Limb (tissue), 2 donors: Measurements from ENCODE around the gene OR6J1.
"Not testable (repeated sequence)": the region's sequence is repeated elsewhere in the genome, so short reads cannot be mapped to it uniquely, and the experiment has no call there.

Experiments used
- DNase-seq, 2 donors: peaks; one replicate each; pipeline ENCODE4 v3.0.0-alpha.2; 2016; ENCODE audit errors: extremely low spot score in 2 of 2

The OR6J1 gene

DNA sequence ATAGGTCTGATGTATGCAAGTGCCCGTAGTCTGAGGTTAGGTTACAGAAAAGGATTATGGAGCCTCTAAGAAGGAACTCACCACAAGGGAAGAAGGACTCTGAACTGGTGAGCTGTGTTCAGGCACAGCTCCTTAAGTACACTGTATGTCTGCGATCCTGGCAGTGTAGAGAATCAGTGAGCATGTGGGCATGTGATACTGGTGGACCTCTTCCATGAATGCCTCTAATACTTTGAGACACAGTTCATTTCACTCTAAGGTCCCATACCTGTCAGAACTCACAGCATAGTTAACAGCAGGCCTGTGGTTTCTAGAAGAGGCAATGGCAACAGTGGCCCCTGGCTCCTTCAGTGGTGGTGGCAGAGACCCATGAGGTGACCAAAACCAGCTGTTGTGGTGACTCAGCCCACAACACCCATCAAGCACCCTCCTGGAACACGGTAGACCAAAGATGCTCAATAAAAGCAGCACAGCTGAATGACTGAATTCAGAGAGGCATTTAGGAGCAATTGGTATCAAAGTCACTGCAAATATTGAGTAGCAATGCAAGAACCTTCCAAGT is 6.9 kb upstream of the OR6J1 start:
- DNase-seq = no peak

DNA sequence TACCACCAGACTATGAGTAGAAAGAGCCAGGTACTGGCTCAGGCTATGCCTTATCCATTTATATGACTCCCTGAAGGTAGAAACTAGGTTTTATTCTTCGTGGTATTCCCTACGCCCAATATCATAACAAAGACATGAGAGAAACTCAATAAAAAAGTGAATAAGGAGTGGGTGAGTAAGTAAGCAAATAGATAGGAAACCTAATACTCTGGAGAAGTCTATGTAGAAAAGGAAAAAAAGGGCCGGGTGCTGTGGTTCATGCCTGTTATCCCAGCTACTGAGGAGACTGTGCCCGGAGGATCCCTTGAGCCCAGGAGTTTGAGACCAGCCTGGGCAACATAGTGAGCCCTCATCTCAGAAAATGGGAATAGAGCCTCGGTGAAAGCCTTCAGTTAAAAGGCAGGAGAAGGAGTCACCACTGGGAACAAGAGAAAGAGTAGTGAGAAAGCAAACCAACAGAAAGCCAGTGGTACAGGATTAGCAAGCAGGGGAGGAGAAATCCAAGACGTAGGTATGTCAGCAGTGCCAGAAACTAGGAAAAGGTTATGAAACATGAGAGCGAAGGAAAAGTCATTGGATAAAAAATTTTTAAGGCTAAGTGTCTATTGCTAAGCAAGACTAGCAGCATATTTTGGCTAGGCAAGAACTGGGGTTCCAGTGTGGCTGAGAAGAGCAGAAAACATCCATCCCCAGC is 6.0 kb upstream of the OR6J1 start:
- no peak for DNase-seq

DNA sequence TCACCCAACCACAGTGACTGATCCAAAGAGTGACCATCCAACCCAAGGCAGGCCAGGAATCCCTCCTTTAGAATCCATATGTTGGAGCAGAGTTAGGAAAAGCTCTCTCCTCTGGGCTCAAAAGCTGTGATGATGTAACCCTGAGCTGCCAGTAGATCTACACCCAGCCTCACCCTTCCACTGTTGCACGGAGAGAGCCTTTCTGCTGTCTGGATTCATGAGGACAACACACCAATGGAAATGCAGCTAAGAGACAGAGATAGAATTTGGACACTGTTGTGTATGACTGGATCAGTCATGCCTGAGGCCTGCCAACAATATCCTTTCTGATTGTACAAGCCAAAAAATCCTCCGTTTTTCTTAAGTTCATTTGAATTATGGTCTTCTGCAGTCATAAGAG is 4.4 kb upstream of the OR6J1 start:
- no peak for DNase-seq

DNA sequence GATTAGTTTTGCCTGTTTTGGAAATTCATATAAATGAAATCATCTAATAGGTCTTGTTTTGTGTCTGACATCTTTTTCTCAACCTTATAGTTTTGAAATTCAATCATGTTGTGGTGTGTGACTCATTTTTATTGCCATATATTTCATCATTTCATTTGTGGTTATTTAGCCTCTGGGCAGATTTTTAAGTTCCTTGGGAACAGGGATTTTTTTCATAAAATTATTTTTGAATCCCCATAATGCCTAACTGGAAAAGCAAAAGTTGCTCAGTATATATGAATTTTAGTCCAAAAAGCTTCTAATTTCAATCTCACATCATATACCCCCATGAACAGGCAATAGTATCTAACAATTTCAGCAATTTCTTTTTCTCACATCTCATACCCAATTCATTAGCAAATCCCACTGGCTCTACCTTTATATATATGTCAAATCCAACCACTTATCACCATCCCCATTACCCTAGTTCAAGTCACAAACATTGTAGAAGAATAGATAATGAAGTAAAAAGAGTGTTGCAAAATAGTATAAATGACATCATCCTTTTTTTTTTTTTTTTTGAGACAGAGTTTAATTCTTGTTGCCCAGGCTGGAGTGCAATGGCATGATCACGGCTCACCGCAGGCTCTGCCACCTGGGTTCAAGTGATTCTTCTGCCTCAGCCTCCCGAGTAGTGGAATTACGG is 2.6 kb upstream of the OR6J1 start:
- no peak for DNase-seq

DNA sequence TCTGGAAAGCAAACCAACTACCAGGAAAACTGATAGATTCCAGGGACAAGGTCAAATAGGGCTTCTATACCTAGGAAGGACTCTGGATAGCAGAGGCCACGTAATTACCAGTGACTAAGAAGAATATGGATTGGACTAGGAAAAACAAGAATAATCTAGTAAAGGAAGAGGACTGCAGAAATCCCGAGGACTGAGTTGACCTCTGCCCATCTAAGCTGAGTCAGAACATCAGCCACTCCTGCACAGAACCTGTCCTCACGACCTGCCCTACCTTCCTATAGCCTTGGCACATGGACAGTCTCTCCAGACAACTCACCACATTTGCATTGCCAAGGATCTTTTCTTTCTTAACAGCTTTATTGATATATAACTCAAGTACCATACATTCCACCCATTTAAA is 2.3 kb downstream of the OR6J1 start:
- DNase-seq = no peak

DNA sequence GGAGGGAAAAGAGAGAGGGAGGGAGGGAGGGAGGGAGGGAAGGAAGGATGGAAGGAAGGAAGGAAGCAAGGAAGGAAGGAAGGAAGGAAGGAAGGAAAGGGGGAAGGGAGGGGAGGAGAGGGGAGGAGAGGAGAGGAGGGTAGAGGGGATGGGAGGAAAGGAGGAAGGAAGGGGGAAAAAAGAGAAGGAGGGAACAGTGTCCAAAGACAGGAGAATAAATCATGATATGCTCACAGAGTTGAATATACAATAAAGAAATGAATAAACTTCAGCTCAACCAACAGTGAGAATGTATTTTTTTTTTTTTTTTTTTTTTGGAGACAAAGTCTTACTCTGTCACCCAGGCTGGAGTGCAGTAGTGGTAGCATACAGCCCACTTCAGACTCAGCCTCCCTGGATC is 4.0 kb downstream of the OR6J1 start:
- no peak for DNase-seq

DNA sequence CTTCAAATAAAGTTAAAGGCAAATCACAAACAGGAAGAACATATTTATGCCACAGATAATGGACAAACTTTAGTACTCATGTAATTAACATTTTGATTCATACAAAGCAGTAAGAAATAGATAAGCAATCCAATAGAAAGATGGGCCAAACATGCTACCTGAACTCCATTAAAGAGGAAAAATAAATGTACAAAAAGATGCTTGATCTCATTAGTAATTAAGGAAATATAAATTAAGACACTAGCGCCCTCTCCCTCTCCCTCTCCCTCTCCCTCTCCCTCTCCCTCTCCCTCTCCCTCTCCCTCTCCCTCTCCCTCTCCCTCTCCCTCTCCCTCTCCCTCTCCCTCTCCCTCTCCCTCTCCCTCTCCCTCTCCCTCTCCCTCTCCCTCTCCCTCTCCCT is 8.2 kb downstream of the OR6J1 start:
- not testable (repeated sequence) for DNase-seq

DNA sequence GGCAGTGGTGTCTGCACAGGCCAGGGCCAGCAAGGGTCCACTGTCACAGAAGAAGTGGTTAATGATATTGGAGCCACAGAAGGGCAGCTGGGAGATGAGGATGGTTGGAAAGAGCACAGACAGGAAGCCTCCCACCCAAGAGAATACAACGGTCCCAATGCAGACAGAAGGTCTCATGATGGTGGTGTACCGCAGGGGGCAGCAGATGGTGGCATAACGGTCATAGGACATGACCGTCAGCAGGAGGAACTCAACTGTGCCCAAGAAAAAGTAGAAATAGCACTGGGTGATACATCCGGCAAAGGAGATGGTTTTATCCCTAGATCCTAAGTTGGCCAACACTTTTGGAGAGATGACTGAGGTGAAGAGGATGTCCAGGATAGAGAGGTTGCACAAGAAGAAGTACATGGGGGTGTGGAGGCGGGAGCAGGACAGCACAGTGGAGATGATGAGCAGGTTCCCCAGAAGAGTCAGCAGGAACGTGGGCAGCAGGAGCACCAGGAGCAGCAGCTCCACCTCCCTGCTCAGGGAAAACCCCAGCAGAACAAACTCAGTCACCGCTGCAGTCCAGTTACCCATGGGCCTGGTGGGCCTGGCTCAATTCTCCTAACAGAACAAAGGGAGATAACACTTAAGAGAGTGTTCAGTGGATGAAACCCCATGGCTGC is 9.8 kb downstream of the OR6J1 start:
- DNase-seq = no peak

DNA sequence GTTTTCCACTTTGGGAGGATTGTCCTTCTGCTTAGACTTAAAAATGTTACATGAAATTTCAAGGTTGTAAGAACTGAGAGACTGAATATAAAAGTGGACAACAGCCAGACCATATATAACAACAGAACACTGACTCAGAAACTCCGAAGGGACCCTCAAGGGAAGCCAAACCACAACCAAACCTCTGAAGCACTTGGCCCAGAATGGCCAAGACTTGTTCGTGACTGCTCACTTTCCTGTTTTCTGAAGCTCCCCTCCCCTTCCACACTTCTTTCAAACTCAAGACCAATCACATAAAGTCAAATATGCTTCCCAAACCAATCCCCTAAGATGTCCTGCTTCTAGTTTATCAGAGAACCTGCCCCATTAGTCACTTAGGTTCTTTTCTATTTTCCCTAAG is 13.7 kb downstream of the OR6J1 start:
- no peak for DNase-seq

DNA sequence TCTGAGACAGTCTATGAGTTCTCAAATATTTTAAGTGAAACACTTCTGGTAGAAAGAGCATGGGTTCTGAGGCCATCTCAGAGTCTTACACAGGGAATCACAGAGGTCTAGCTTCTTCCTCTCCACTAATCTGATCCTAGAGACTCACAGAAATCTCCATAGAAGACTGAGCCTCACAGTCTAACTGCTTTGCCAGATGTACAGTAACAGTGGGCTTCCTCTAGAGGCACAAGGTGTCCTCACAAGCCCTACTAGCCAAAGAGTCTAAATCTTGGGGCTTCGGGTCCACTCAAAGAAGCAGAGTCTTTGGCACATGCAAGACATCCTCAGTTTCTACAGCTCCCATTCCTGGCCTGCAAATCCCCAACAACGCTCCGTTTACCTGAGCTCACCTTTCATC is 14.1 kb downstream of the OR6J1 start:
- no peak for DNase-seq

DNA sequence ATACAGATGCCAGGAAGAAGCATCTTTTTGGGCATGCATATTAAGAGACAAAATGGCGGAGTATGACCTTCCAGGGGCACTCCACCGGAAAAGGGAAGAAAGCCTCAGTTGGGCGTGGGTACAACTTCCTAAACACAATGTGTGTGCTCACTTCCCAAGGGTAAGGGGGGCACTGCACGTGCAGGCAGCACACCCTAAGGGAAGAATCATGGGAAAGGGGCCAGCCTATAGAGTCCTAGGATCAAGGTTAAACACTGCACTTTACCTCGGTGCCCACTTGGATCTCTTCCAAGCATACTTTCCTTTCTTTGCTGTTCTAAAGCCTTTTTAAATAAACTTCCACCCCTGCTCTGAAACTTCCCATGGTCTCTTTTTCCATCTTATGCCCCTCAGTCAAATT is 14.8 kb downstream of the OR6J1 start:
- no peak for DNase-seq

DNA sequence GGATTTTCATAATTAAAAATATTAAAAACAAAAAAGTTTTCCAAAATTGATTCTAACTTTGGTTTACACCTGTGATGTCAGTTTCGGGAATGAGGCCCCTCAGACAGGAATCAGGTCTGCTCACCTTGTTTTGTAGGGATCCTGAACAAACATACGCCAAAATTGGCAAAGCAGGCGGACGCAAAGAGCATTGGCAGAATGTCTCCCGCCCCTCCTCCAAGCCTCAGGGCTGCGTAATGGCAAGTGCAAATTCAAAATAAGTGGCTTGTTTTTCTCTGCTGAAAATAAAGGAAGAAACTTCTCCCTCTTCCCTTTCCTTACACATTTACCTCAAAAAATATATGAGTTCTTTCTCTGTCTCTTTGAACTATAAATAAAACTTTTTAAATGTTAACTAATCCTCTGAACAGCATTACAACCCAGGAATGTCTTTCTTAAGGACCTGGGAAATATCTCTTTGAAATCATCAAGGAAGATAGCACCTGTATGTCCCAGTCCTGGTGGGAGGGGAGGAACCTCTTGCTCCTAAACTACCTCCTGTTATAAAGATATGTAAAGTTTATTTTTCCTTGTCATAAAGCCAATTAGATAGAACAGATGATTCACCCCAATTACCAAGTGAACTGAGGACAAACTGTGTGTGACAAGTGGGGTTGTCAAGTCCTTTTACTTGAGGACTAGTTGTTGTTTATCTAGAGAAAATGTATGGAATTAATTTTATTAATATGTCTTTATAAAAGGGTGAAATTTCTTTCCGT is 16.5 kb downstream of the OR6J1 start:
- DNase-seq = no peak

DNA sequence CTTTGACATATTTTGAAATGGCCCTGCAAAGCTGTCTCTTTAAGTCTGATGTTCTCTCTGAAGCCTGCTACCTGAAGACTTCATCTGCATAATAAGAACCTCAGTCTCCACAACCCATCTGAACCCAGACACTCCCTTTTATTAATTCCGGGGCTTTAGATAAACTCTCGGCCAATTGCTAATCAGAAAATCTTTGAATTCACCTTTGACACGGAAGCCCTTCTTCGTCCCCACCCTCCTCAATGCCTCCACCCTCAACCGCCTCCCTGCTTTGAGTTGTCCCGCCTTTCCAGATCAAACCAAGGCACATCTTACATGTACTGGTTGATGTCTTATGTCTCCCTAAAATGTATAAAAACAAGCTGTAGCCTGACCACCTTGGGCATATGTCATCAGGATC is 17.6 kb downstream of the OR6J1 start:
- no peak for DNase-seq

DNA sequence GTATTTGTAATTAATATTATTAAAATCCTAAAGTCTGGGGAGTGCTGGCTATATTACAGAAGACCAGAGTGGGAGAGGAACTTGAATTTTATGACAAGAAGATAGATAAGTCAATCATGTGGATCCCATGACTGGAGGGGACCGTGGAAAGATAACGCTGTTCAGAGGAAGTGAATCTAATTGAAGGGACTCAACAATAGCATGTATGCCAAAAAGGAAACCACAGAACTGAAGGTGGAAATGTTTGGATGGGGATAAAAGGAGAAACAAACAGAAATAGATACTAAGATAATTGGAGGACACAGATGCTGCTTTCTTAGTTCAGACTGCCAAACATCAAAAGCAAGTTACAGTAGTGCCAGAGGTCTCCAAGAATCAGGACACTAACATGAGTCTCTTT is 21.1 kb downstream of the OR6J1 start:
- no peak for DNase-seq

DNA sequence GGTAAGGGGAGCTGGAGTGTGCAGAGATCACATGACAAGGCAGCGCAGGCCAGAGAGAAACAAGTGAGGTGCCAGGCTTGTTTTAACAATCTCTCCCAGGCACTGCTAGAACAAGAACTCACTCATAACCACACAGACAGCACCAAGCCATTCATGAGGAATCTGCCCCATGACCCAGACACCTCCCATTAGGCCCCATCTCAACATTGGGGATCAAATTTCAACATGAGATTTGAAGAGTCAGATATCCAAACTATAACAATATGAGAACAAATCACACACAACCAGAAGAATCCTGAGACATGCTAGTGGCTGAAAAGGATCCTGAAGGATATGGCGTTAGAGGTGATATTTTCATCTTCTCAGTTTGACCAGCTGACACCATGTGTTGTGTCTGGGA is 21.9 kb downstream of the OR6J1 start:
- DNase-seq = no peak

DNA sequence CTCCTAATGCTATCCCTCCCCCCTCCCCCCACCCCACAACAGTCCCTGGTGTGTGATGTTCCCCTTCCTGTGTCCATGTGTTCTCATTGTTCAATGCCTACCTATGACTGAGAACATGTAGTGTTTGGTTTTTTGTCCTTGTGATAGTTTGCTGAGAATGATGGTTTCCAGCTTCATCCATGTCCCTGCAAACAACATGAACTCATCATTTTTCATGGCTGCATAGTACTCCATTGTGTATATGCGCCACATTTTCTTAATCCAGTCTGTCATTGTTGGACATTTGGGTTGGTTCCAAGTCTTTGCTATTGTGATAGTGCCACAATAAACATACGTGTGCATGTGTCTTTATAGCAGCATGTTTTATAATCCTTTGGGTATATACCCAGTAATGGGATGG is 28.4 kb downstream of the OR6J1 start:
- DNase-seq = not testable (repeated sequence)

DNA sequence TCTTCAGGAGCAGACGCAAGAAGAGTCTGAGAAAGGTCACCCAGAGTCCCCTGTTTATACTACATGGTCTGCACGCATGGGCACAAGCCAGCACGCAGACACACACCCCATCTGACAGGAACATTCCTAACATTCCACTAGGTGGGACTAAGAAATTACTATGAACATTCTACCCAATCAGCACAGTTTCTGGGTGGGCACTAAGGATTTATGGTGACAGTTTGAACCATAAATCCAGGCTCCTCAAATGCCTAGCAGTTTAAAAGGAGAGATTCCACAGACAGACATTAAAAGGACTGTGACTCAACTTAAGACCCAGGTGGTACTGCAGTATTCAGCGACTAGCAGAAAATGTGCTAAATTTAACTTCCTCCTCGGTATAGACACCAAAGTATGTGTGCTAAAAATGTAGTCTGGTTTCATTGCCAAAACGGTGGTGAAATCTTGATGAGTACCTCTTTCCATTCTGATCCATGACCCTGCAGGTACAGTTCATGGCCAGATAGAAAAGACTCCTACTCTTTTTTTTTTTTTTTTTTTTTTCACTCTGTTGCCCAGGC is 29.8 kb downstream of the OR6J1 start:
- peak; percentile 41 to 58 for DNase-seq

DNA sequence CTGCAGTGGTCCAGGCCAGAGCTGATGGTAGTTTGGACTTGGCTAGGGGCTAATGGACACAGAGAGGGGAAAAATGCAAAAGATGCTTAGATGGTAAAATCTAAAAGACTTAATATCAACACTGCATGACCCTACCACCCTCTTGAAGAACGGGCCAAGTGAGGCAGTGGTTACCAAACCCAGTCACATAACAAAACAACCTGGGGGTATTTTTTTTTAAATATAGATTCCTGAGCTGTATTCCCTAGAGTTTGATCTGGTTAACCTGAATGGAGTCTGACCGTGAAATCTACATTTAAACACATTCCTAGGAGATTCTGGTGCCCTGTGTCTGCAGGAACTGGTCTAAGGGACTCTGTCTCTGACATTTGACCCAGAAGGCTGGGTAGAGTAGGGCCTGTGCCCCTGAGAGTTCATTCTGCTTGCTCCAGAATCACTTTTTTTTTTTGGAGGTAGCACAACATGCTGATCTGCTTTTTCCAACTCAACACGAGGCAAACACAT is 30.4 kb downstream of the OR6J1 start:
- no peak for DNase-seq

DNA sequence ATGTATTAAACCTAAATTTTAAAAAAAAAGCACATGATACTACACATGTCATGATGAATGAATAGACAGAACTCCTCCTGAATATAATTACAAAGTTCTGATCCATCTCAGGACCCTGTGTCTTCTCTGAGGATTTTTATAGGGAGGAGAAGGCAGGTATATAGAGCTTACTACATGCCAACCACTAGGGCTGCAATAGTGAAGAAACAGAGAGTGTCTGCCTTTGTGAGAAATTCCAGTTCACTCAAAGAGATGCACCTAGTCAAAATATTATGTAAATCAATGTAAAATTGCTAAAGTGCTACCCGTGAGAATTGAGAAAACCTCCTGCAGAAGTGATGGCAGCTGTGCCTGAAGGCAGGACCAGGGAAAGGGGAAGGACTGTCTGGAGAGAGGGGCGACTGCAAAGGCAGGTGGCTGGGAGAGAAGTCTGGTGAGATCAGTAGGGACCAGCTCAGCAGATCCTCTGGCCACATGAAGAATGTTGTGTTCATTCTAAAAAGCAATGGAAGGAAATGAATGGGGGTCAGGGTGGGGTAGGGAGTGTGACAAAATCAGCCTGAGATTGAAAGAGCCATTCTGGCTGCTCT is 31.0 kb downstream of the OR6J1 start:
- no peak for DNase-seq

DNA sequence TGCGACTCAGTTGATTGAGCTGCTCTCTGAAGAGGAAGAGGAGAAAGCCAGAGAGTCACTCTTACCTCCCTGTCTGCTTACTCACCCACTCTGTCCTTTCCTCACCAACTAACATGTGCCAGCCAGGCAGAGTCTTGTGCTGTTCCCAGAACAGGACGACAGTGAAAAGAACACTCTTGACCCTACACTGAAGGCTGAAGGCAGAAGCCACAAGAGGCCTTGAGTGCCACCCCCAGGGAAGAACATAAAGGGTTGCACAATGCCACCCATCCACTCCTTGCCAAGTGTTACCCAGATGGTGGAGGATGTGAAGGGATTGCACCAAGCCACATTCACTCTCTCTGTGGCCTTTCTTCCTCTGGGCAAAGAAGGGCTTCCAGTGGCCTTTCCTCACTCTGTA is 33.2 kb downstream of the OR6J1 start:
- DNase-seq = no peak

DNA sequence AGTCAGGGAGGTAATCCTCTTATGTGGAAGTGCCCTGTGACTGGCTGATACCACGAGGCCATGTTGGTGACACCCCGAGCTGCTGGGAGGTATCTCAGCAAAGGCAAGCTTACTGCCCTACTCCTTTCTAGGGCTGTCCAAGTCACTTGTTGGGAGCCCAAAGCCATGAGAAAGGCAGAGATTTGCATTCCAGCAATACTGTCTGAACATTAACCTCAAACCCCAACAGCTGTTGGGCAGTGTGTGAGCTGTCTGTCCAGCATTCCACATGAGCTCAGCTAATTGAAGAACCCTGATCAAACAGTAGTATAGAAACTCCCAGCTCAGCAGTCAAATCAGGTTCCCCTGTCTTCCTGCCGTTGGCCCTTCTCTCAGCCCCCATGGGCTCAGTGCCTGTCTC is 36.9 kb downstream of the OR6J1 start:
- DNase-seq = no peak
